Lung (tissue), 12 donors: Measurements from ENCODE around the gene NEO1. TPM values are rescaled to one million over a fixed set of nuclear protein-coding genes. Genes with fewer than 3 reads are reported as not detected.

Source experiments
- ATAC-seq: fragments of 200-7000 bp; cut with Tn5 transposase; one replicate; pipeline ENCODE4 v1.9.1; 2020; ENCODE audit warnings: moderate number of reproducible peaks; ENCODE audit not compliant: insufficient read depth, low FRiP score
- DNase-seq, 3 donors: peaks; one replicate each; pipeline ENCODE4 v3.0.0-alpha.2; 2013 to 2017
- H3K27ac ChIP-seq, 2 donors: one replicate each; pipeline ENCODE4 v1.5.1; 2013; ENCODE audit warnings: mild to moderate bottlenecking in 2 of 2, moderate library complexity in 2 of 2, control low read depth in 1 of 2, inconsistent platforms in 1 of 2, low read depth in 1 of 2, low read length in 1 of 2
- H3K27me3 ChIP-seq, 3 donors: one replicate each; pipeline ENCODE4 v1.5.1; 2013; ENCODE audit warnings: low read length in 2 of 3; ENCODE audit not compliant: control insufficient read depth in 3 of 3, insufficient read depth in 3 of 3
- H3K36me3 ChIP-seq, 4 donors: one replicate each; pipeline ENCODE4 v1.5.1; 2013; ENCODE audit warnings: low read length in 4 of 4, mild to moderate bottlenecking in 1 of 4, moderate library complexity in 1 of 4; ENCODE audit not compliant: control insufficient read depth in 4 of 4, insufficient read depth in 4 of 4
- H3K4me1 ChIP-seq, 5 donors: one replicate each; pipeline ENCODE4 v1.5.1; 2013; ENCODE audit warnings: low read length in 5 of 5, mild to moderate bottlenecking in 2 of 5, moderate library complexity in 1 of 5; ENCODE audit not compliant: control insufficient read depth in 5 of 5, insufficient read depth in 5 of 5
- H3K4me3 ChIP-seq: one replicate; pipeline ENCODE4 v1.5.1; 2013; ENCODE audit warnings: mild to moderate bottlenecking, control low read depth, moderate library complexity
- H3K9ac ChIP-seq, 2 donors: one replicate each; pipeline ENCODE4 v1.5.1; 2013; ENCODE audit warnings: low read length in 2 of 2, control low read depth in 1 of 2; ENCODE audit not compliant: insufficient read depth in 1 of 2
- H3K9me3 ChIP-seq, 4 donors: one replicate each; pipeline ENCODE4 v1.5.1; 2013; ENCODE audit warnings: low read length in 3 of 4, mild to moderate bottlenecking in 1 of 4, moderate library complexity in 1 of 4; ENCODE audit not compliant: control insufficient read depth in 4 of 4, insufficient read depth in 3 of 4
- CTCF ChIP-seq: IDR thresholded peaks from 2 replicates; pipeline ENCODE4 v1.5.1; 2012; ENCODE audit warnings: mild to moderate bottlenecking; ENCODE audit errors: control extremely low read depth, extremely low read depth
- WGBS, 2 donors: extraction: QIAGEN DNeasy Blood & Tissue Kit; methylation state at CpG; one replicate each; pipeline ENCODE4 v1.1.7; 2013; 5-methylcytosine and 5-hydroxymethylcytosine counted together
- polyA plus RNA-seq, 2 donors: library from polyadenylated mRNA; stranded (reverse); fragments of 200-250 nt; gene quantifications; one replicate each; pipeline ENCODE4 v1.2.1, GENCODE V29; 2013
- total RNA-seq, 2 donors: library from RNA; depleted of rRNA in 1 of 2; stranded (reverse); fragments of >200 nt in 1 of 2; gene quantifications; one replicate each; pipeline ENCODE4 v1.2.1, GENCODE V29; 2014 to 2021
- donor health status: control.
- donor health status: control.
- donor health status: Bipolar disorder and iron deficiency.
- donor health status: healthy.
- donor health status: DM: yes; HTN: yes; CAD: no.

NEO1 gene
- total and polyA plus RNA-seq, 4 donors, result 6.9 to 70.8 (median 16.5) TPM

- no peak overlapping the region for H3K4me3 ChIP-seq
- no peak overlapping the region for H3K27ac ChIP-seq
- H3K4me1 ChIP-seq, result peaks cover 0 to 17% (median 0%) of the 10 kb centered on the region in 5 donors
- no peak overlapping the region for H3K9ac ChIP-seq
- H3K27me3 ChIP-seq, result no peaks in the 10 kb centered on the region
- WGBS, 2 donors, result 34 to 55% methylated on average over 8 of the region's 8 CpGs
- DNase-seq (peak in 1 of 3 donors; percentile 26), ATAC-seq (no peak)
- TF ChIP-seq CTCF, result no peak
- H3K9me3 ChIP-seq, result no peaks in the 10 kb centered on the region
- H3K36me3 ChIP-seq, result no peaks in the 10 kb centered on the region
Observed at GRCh38 chr15:73021139-73021621, 31.1 kb upstream of the NEO1 start.

- Histone ChIP-seq H3K4me3 (no peak overlapping the region), H3K4me1 (peaks cover 0 to 17% (median 0%) of the 10 kb centered on the region in 5 donors), H3K9ac (no peak overlapping the region), H3K27me3 (peaks cover 0 to under 1% (median 0%) of the 10 kb centered on the region in 3 donors), H3K9me3 (no peaks in the 10 kb centered on the region), H3K36me3 (no peaks in the 10 kb centered on the region), H3K27ac (no peak overlapping the region)
- TF ChIP-seq CTCF, result no peak
- WGBS, 2 donors, result 71 to 80% methylated on average over 5 of the region's 5 CpGs
- ATAC-seq (no peak), DNase-seq (peak in 1 of 3 donors; percentile 14)
Observed at GRCh38 chr15:73022161-73022560, 30.1 kb upstream of the NEO1 start.

- no peak overlapping the region for H3K9ac ChIP-seq
- H3K9me3 ChIP-seq, result no peaks in the 10 kb centered on the region
- DNase-seq (no peak), ATAC-seq (no peak)
- H3K36me3 ChIP-seq, result no peaks in the 10 kb centered on the region
- H3K27me3 ChIP-seq, result peaks cover 0 to 2% (median 0%) of the 10 kb centered on the region in 3 donors
- peaks cover 0 to 22% (median 0%) of the 10 kb centered on the region in 5 donors for H3K4me1 ChIP-seq
- H3K27ac ChIP-seq, result no peak overlapping the region
- 73 to 76% methylated on average over 3 of the region's 3 CpGs for WGBS, 2 donors
- H3K4me3 ChIP-seq, result no peak overlapping the region
- TF ChIP-seq CTCF, result no peak
Observed at GRCh38 chr15:73023071-73023470, 29.2 kb upstream of the NEO1 start.

GRCh38 chr15:73024168-73024567, 28.1 kb upstream of the NEO1 start:
- DNase-seq (peak in 2 of 3 donors; percentile 18 to 65), ATAC-seq (no peak)
- peaks cover 0 to 2% (median 0%) of the 10 kb centered on the region in 3 donors for H3K27me3 ChIP-seq
- H3K27ac ChIP-seq, result peak overlapping the region in 1 of 2 donors; percentile 2
- WGBS, 2 donors, result 68 to 82% methylated on average over 4 of the region's 4 CpGs
- H3K4me3 ChIP-seq, result no peak overlapping the region
- H3K9me3 ChIP-seq, result no peaks in the 10 kb centered on the region
- no peaks in the 10 kb centered on the region for H3K36me3 ChIP-seq
- peaks cover 0 to 33% (median 0%) of the 10 kb centered on the region in 5 donors for H3K4me1 ChIP-seq
- no peak overlapping the region for H3K9ac ChIP-seq
- TF ChIP-seq CTCF, result no peak
